Trophoblast cell (in vitro differentiated cells and primary cell): Measurements from ENCODE around the gene ACTC1.
"Not testable (repeated sequence)": the region's sequence is repeated elsewhere in the genome, so short reads cannot be mapped to it uniquely, and the experiment has no call there.

ENCODE experiments used
- DNase-seq, 2 donors: peaks; one replicate each; pipeline ENCODE4 v3.0.0-alpha.2; 2016
- H2AFZ ChIP-seq: 2 replicates; pipeline ENCODE4 v1.6.1; 2013; ENCODE audit warnings: low read length, moderate library complexity, mild to moderate bottlenecking; ENCODE audit not compliant: insufficient read depth, poor library complexity
- H2AK5ac ChIP-seq: 2 replicates; pipeline ENCODE4 v1.6.1; 2013; ENCODE audit warnings: mild to moderate bottlenecking, low read length
- H2BK120ac ChIP-seq: 2 replicates; pipeline ENCODE4 v1.6.1; 2013; ENCODE audit warnings: low read length, mild to moderate bottlenecking, moderate library complexity; ENCODE audit not compliant: insufficient read depth, poor library complexity
- H2BK12ac ChIP-seq: 2 replicates; pipeline ENCODE4 v1.6.1; 2013; ENCODE audit warnings: mild to moderate bottlenecking, low read length, moderate library complexity
- H2BK5ac ChIP-seq: 2 replicates; pipeline ENCODE4 v1.6.1; 2013; ENCODE audit warnings: low read length, low read depth, moderate library complexity, mild to moderate bottlenecking; ENCODE audit not compliant: poor library complexity
- H3K14ac ChIP-seq: 2 replicates; pipeline ENCODE4 v1.6.1; 2013; ENCODE audit warnings: mild to moderate bottlenecking, low read length
- H3K18ac ChIP-seq: 2 replicates; pipeline ENCODE4 v1.6.1; 2013; ENCODE audit warnings: mild to moderate bottlenecking, low read length
- H3K23ac ChIP-seq: 2 replicates; pipeline ENCODE4 v1.6.1; 2013; ENCODE audit warnings: low read length
- H3K27ac ChIP-seq: 2 replicates; pipeline ENCODE4 v1.5.1; 2013; ENCODE audit warnings: low read depth, mild to moderate bottlenecking, inconsistent platforms, low read length, moderate library complexity
- H3K27me3 ChIP-seq: 2 replicates; pipeline ENCODE4 v1.6.1; 2013; ENCODE audit warnings: inconsistent platforms, mild to moderate bottlenecking, low read length, moderate library complexity; ENCODE audit not compliant: insufficient read depth
- H3K36me3 ChIP-seq, 2 experiments: 1 replicate in 1 of 2; 2 replicates in 1 of 2; pipeline ENCODE4 v1.6.1; 2013; ENCODE audit warnings: low read length in 2 of 2, mild to moderate bottlenecking in 2 of 2, moderate library complexity in 1 of 2; ENCODE audit not compliant: insufficient read depth in 2 of 2, control insufficient read depth in 1 of 2
- H3K4ac ChIP-seq: 2 replicates; pipeline ENCODE4 v1.6.1; 2013; ENCODE audit warnings: low read depth, mild to moderate bottlenecking, low read length, moderate library complexity
- H3K4me1 ChIP-seq, 2 experiments: 1 replicate in 1 of 2; 2 replicates in 1 of 2; pipeline ENCODE4 v1.6.1; 2013; ENCODE audit warnings: low read length in 2 of 2, mild to moderate bottlenecking in 2 of 2, moderate library complexity in 1 of 2; ENCODE audit not compliant: insufficient read depth in 2 of 2, control insufficient read depth in 1 of 2
- H3K4me2 ChIP-seq: 2 replicates; pipeline ENCODE4 v1.6.1; 2013; ENCODE audit warnings: inconsistent platforms, mild to moderate bottlenecking, low read length, moderate library complexity
- H3K4me3 ChIP-seq: 2 replicates; pipeline ENCODE4 v1.5.1; 2013; ENCODE audit warnings: mild to moderate bottlenecking, low read depth, low read length, inconsistent platforms
- H3K79me1 ChIP-seq: one replicate; pipeline ENCODE4 v1.6.1; 2013; ENCODE audit warnings: low read length
- H3K79me2 ChIP-seq: 2 replicates; pipeline ENCODE4 v1.6.1; 2013; ENCODE audit warnings: low read length, mild to moderate bottlenecking; ENCODE audit not compliant: control insufficient read depth, insufficient read depth, poor library complexity
- H3K9ac ChIP-seq: 2 replicates; pipeline ENCODE4 v1.6.1; 2013; ENCODE audit warnings: mild to moderate bottlenecking, low read length
- H3K9me3 ChIP-seq: 2 replicates; pipeline ENCODE4 v1.6.1; 2013; ENCODE audit warnings: low read depth, mild to moderate bottlenecking, control low read depth, inconsistent platforms, low read length; ENCODE audit not compliant: insufficient read depth
- H4K12ac ChIP-seq: 2 replicates; pipeline ENCODE4 v1.6.1; 2013; ENCODE audit warnings: low read depth, mild to moderate bottlenecking, low read length, moderate library complexity
- H4K8ac ChIP-seq: 2 replicates; pipeline ENCODE4 v1.6.1; 2013; ENCODE audit warnings: low read depth, mild to moderate bottlenecking, low read length, moderate library complexity
- H4K91ac ChIP-seq: one replicate; pipeline ENCODE4 v1.6.1; 2013; ENCODE audit warnings: low read depth, mild to moderate bottlenecking, low read length, moderate library complexity
- WGBS: extraction: QIAGEN DNeasy Blood & Tissue Kit; methylation state at CpG from one replicate; pipeline ENCODE4 v1.1.7; 2013; ENCODE audit warnings: missing lambda C conversion rate; ENCODE audit not compliant: insufficient read length, insufficient coverage; ENCODE audit errors: extremely low coverage; 5-methylcytosine and 5-hydroxymethylcytosine counted together

Gene ACTC1

DNA sequence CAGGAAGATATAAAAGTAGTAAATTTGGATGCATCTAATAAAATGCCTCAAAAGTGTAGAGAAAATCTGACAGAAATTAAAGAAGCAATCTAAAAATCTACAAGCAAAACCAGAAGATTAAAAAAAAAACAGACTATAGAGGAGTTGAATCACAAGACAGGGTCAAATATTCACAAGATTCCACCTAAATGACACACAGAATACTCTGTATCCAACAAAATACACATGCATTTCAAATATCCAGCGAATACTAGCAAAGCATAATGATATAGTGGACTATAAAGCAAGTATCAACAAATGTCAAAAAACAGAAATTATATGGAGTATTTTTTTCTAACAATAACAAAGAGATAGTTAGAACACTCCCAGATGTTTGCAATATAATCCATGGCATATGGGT lies 20.5 kb upstream of the ACTC1 start:
- no peak overlapping the region for H3K23ac ChIP-seq
- WGBS: no CpG with 5 or more reads among the region's 1 CpG
- no peak overlapping the region for H3K4ac ChIP-seq
- H3K4me3 ChIP-seq: no peak overlapping the region
- no peak overlapping the region for H2BK5ac ChIP-seq
- no peaks in the 10 kb centered on the region for H3K9me3 ChIP-seq
- H3K79me2 ChIP-seq: peaks cover 5% of the 10 kb centered on the region
- no peak overlapping the region for H2BK12ac ChIP-seq
- peaks cover 23% of the 10 kb centered on the region for H3K79me1 ChIP-seq
- H3K4me1 ChIP-seq: peaks cover 14% of the 10 kb centered on the region in 2 experiments
- H3K14ac ChIP-seq: no peak overlapping the region
- no peak overlapping the region for H4K8ac ChIP-seq
- no peak overlapping the region for H2BK120ac ChIP-seq
- no peak overlapping the region for H3K27ac ChIP-seq
- no peak overlapping the region for H3K4me2 ChIP-seq
- no peak overlapping the region for H4K91ac ChIP-seq
- H3K18ac ChIP-seq: no peak overlapping the region
- no peaks in the 10 kb centered on the region for H3K27me3 ChIP-seq
- H4K12ac ChIP-seq: no peak overlapping the region
- H2AK5ac ChIP-seq: no peak overlapping the region
- H3K9ac ChIP-seq: no peak overlapping the region
- DNase-seq: no peak
- no peak overlapping the region for H2AFZ ChIP-seq
- H3K36me3 ChIP-seq: no peaks in the 10 kb centered on the region

DNA sequence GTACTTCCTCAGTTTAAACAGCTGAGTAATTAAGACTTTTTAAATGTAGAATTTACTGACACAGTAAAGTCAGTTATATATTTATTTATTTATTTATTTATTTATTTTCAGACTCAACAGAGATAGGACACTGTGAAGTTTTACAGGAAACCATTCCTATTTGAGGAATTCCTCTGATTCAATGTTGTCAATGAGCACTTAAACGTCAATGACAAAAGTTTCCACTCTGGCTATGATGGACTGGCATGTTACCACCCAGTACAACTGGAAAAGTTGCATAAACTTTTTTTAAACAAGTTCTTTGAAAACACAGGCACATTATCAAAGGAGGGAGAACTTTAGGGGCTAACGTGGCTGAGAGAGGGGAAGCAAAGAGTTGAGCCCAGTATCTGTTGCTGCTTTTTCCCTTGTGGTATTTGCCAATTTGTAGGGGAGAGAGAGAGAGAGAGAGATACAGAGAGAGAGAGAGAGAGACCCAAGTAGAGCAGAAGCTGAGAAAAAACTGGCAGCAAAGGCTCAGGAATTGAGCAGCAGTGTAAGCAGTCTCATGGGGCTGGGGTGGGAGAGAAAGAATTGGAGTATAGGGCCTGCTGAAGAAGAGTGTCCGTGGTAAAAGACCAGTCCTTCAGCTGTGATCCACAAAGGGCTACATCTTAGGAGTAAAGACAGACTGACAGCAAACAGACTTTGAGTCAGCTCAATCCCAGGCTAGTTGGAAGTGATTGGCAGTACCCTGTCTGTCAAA lies 18.3 kb upstream of the ACTC1 start:
- Histone ChIP-seq H3K79me2 (peaks cover 6% of the 10 kb centered on the region), H4K8ac (peak overlapping the region; percentile 72), H2BK5ac (peak overlapping the region; percentile 99), H3K27me3 (no peaks in the 10 kb centered on the region), H2AFZ (peak overlapping the region; percentile 67), H3K4me1 (peaks cover 16% of the 10 kb centered on the region in 2 experiments), H2BK120ac (peak overlapping the region; percentile 97), H3K23ac (no peak overlapping the region), H3K36me3 (no peaks in the 10 kb centered on the region), H3K9ac (peak overlapping the region; percentile 28), H3K9me3 (no peaks in the 10 kb centered on the region), H3K79me1 (peaks cover 34% of the 10 kb centered on the region), H4K12ac (no peak overlapping the region), H3K4me2 (peak overlapping the region; percentile 15), H3K4ac (peak overlapping the region; percentile 68), H3K14ac (peak overlapping the region; percentile 88), H2AK5ac (peak overlapping the region; percentile 53), H3K27ac (peak overlapping the region; percentile 98), H3K4me3 (no peak overlapping the region), H3K18ac (peak overlapping the region; percentile 56), H4K91ac (peak overlapping the region; percentile 93), H2BK12ac (peak overlapping the region; percentile 51)
- no CpG with 5 or more reads among the region's 3 CpGs for WGBS
- DNase-seq: peak in 1 of 2 donors; percentile 47

DNA sequence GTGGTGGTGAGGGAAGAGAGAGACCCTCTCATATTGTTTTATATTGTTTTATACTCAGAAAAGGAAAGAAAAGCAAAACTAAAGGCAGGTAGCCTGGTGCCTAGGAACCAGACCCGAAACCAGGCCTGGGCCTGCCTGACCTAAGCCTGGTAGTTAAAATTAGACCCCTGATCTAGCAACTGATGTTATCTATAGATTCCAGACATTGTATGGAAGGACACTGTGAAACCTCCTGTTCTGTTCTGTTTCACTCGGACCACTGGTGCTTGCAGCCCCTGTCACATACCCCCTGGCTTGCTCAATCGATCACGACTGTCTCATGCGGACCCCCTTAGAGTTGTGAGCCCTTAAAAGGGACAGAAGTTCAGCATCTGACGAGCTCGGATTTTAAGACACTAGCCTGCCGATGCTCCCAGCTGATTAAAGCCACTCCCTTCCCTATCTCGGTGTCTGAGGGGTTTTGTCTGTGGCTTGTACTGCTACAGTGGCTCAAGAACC lies 17.6 kb upstream of the ACTC1 start:
- not testable (repeated sequence) for H2BK12ac ChIP-seq, H4K12ac ChIP-seq, H3K14ac ChIP-seq, DNase-seq, H3K9me3 ChIP-seq, H2AFZ ChIP-seq, H3K9ac ChIP-seq, H3K4ac ChIP-seq, H3K23ac ChIP-seq, H2AK5ac ChIP-seq, H3K27me3 ChIP-seq, H3K18ac ChIP-seq, H3K4me3 ChIP-seq, H3K79me2 ChIP-seq, H3K4me2 ChIP-seq, H3K36me3 ChIP-seq
- Histone ChIP-seq H2BK5ac (peak overlapping the region; percentile 93), H4K8ac (peak overlapping the region; percentile 70), H3K4me1 (peaks cover 16% of the 10 kb centered on the region in 2 experiments), H3K79me1 (peaks cover 37% of the 10 kb centered on the region), H3K27ac (peak overlapping the region; percentile 93), H4K91ac (peak overlapping the region; percentile 83), H2BK120ac (peak overlapping the region; percentile 56)
- no CpG with 5 or more reads among the region's 9 CpGs for WGBS

DNA sequence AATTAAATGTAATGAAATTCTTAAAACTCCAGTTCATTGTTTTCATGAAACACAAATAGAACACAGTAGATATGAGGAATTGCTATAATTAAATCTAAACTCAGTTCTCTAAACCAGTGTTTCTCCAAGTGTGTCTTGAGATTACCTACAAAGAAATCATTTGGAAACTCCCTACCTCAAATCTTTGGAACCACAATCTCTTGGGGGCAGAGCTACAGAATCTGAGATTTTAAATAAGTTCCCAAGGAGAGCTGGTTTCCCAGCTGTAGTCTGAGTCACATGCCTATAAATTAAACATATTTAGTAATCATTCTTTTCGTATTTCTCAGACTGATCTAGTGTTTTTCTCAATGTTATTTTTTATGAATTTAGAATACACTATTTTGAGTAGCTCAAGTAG lies 17.0 kb upstream of the ACTC1 start:
- Histone ChIP-seq H4K91ac (no peak overlapping the region), H3K36me3 (peaks cover 2% of the 10 kb centered on the region in 2 experiments)
- WGBS: no CpG with 5 or more reads among the region's 1 CpG

More for the DNA sequence above, 17.0 kb upstream of the ACTC1 start:
- Histone ChIP-seq H3K18ac (no peak overlapping the region), H2AK5ac (no peak overlapping the region), H3K79me2 (peaks cover 6% of the 10 kb centered on the region), H3K4me2 (no peak overlapping the region), H2AFZ (no peak overlapping the region), H3K14ac (no peak overlapping the region), H3K79me1 (peaks cover 40% of the 10 kb centered on the region), H4K8ac (no peak overlapping the region), H2BK5ac (no peak overlapping the region), H3K4ac (no peak overlapping the region), H3K9me3 (no peaks in the 10 kb centered on the region), H4K12ac (no peak overlapping the region), H3K27me3 (no peaks in the 10 kb centered on the region), H3K9ac (no peak overlapping the region), H3K4me3 (no peak overlapping the region), H3K4me1 (peaks cover 16% of the 10 kb centered on the region in 2 experiments), H2BK120ac (no peak overlapping the region), H2BK12ac (no peak overlapping the region), H3K23ac (no peak overlapping the region), H3K27ac (peak overlapping the region; percentile 96)
- no peak for DNase-seq
